GM04504 (cell line): Measurements from ENCODE around the gene AGPAT3.

ENCODE experiments used
- DNase-seq: peaks from one replicate; pipeline ENCODE4 v3.0.0-alpha.2; 2012; ENCODE audit warnings: low read depth

The AGPAT3 gene

GRCh38 chr21:43937051-43937832 lies 72.2 kb downstream of the AGPAT3 start:
- DNase-seq, result no peak

GRCh38 chr21:43937891-43938309 lies 72.9 kb downstream of the AGPAT3 start:
- DNase-seq, result no peak

GRCh38 chr21:43938751-43939442 lies 73.9 kb downstream of the AGPAT3 start:
- no peak for DNase-seq

- DNase-seq, result no peak
These were observed 74.7 kb downstream of the AGPAT3 start for GRCh38 chr21:43939443-43940328.

GRCh38 chr21:43940329-43941050 lies 75.5 kb downstream of the AGPAT3 start:
- DNase-seq, result no peak

- no peak for DNase-seq
These were observed 77.2 kb downstream of the AGPAT3 start for GRCh38 chr21:43942201-43942600.

- DNase-seq, result no peak
These were observed 77.6 kb downstream of the AGPAT3 start for GRCh38 chr21:43942621-43943020.

GRCh38 chr21:43943512-43944077 lies 78.6 kb downstream of the AGPAT3 start:
- no peak for DNase-seq

- no peak for DNase-seq
These were observed 79.1 kb downstream of the AGPAT3 start for GRCh38 chr21:43944078-43944633.

- DNase-seq, result no peak
These were observed 79.7 kb downstream of the AGPAT3 start for GRCh38 chr21:43944757-43945156.

GRCh38 chr21:43948740-43949498 lies 83.9 kb downstream of the AGPAT3 start:
- no peak for DNase-seq

- DNase-seq, result no peak
These were observed 84.6 kb downstream of the AGPAT3 start for GRCh38 chr21:43949499-43950208.

- no peak for DNase-seq
These were observed 85.5 kb downstream of the AGPAT3 start for GRCh38 chr21:43950481-43950880.

GRCh38 chr21:43950936-43951335 lies 85.9 kb downstream of the AGPAT3 start:
- DNase-seq, result no peak

GRCh38 chr21:43951911-43952703 lies 87.1 kb downstream of the AGPAT3 start:
- no peak for DNase-seq

GRCh38 chr21:43953021-43953420 lies 88.0 kb downstream of the AGPAT3 start:
- no peak for DNase-seq

GRCh38 chr21:43954042-43954441 lies 89.0 kb downstream of the AGPAT3 start:
- no peak for DNase-seq

GRCh38 chr21:43954896-43955295 lies 89.9 kb downstream of the AGPAT3 start:
- DNase-seq, result no peak
